ENCODE measurements around the gene ARNT2. TPM values are rescaled to one million over a fixed set of nuclear protein-coding genes. Genes with fewer than 3 reads are reported as not detected.

The ARNT2 gene
- total RNA-seq, 1 donor from 2014 or later, result 72.4 TPM

DNA sequence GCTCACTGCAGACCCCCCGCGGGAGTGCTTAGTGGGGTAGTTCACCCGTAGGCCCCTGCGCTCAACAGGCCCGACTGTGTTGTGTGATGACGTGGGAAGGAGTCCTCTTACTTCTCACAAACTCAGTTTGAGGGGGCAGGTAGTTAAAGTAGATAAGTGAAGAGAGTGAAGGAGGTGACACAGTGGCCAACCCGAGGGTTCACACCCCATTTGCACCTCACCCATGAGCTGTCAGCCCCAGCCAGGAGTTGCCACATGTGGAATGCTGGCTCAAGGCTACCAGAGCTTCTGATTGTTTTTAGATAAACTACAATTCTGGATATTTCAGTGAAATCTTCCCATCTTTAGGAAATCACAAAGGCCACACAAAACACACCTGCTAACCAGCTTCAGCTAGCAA is 226.8 kb downstream of the ARNT2 start:
- Mint-ChIP-seq H3K27ac (ENCODE audit: unreplicated experiment) (no peak overlapping the region), H3K4me1 (ENCODE audit: unreplicated experiment) (peaks cover 4% of the 10 kb centered on the region), H3K4me3 (ENCODE audit: unreplicated experiment) (no peak overlapping the region), H3K9me3 (ENCODE audit: unreplicated experiment) (no peaks in the 10 kb centered on the region), H3K27me3 (ENCODE audit: unreplicated experiment) (peaks cover 4% of the 10 kb centered on the region), H3K36me3 (ENCODE audit: unreplicated experiment) (no peaks in the 10 kb centered on the region)
- DNase-seq (ENCODE audit: extremely low spot score, unreplicated experiment), result no peak
- TF ChIP-seq, protein P1, sequence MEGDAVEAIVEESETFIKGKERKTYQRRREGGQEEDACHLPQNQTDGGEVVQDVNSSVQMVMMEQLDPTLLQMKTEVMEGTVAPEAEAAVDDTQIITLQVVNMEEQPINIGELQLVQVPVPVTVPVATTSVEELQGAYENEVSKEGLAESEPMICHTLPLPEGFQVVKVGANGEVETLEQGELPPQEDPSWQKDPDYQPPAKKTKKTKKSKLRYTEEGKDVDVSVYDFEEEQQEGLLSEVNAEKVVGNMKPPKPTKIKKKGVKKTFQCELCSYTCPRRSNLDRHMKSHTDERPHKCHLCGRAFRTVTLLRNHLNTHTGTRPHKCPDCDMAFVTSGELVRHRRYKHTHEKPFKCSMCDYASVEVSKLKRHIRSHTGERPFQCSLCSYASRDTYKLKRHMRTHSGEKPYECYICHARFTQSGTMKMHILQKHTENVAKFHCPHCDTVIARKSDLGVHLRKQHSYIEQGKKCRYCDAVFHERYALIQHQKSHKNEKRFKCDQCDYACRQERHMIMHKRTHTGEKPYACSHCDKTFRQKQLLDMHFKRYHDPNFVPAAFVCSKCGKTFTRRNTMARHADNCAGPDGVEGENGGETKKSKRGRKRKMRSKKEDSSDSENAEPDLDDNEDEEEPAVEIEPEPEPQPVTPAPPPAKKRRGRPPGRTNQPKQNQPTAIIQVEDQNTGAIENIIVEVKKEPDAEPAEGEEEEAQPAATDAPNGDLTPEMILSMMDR (IDR thresholded peaks at IDR 0.05), result no peak

DNA sequence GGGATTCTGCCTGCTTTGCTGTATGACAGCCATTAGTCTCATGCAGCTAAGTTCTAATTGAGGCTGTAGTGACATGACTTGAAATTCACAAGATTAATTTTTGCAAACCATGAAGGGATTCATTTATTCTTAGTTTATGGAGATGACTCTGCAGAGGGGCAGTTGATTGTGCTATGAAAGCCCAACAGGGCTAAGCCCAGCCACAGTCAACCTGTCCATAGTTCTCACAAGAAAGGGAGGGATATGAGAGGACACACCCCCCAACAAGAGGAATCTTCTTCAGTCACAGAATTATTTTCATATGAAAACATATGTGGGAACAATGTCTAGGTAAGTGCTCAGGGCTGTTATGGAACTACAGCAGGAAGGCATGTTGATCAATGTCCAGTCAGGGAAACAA is 229.0 kb downstream of the ARNT2 start:
- Mint-ChIP-seq H3K4me1 (ENCODE audit: unreplicated experiment) (peaks cover 4% of the 10 kb centered on the region), H3K27ac (ENCODE audit: unreplicated experiment) (no peak overlapping the region), H3K36me3 (ENCODE audit: unreplicated experiment) (no peaks in the 10 kb centered on the region), H3K4me3 (ENCODE audit: unreplicated experiment) (no peak overlapping the region), H3K27me3 (ENCODE audit: unreplicated experiment) (peaks cover 2% of the 10 kb centered on the region), H3K9me3 (ENCODE audit: unreplicated experiment) (no peaks in the 10 kb centered on the region)
- TF ChIP-seq, protein P1 (IDR thresholded peaks at IDR 0.05), result no peak
- no peak for DNase-seq (ENCODE audit: extremely low spot score, unreplicated experiment)

DNA sequence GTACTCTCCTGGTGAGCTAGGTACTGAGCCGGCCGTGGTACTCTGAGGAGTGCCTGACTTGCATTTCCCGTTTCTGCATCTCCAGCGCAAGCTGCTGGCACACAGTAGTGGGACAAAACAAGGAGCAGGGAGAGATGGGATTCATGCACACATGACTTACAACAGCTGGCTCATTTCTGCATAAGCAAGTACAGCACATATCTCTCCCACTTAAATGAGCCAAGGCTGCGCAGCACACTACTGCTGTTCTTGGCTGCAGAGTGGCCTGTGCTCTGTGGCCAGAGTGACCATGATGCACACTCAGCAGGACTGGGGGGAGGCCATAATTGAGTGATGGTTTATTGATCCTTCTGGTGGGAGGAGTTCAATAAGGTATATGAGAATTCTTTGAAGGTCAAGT is 231.8 kb downstream of the ARNT2 start:
- H3K27ac Mint-ChIP-seq (ENCODE audit: unreplicated experiment), result no peak overlapping the region
- DNase-seq (ENCODE audit: extremely low spot score, unreplicated experiment), result peak; percentile 67
- H3K4me1 Mint-ChIP-seq (ENCODE audit: unreplicated experiment), result peaks cover 4% of the 10 kb centered on the region
- H3K36me3 Mint-ChIP-seq (ENCODE audit: unreplicated experiment), result peaks cover 3% of the 10 kb centered on the region
- H3K4me3 Mint-ChIP-seq (ENCODE audit: unreplicated experiment), result no peak overlapping the region
- peaks cover 5% of the 10 kb centered on the region for H3K9me3 Mint-ChIP-seq (ENCODE audit: unreplicated experiment)
- TF ChIP-seq, protein P1 (IDR thresholded peaks at IDR 0.05), result no peak
- peaks cover 2% of the 10 kb centered on the region for H3K27me3 Mint-ChIP-seq (ENCODE audit: unreplicated experiment)

DNA sequence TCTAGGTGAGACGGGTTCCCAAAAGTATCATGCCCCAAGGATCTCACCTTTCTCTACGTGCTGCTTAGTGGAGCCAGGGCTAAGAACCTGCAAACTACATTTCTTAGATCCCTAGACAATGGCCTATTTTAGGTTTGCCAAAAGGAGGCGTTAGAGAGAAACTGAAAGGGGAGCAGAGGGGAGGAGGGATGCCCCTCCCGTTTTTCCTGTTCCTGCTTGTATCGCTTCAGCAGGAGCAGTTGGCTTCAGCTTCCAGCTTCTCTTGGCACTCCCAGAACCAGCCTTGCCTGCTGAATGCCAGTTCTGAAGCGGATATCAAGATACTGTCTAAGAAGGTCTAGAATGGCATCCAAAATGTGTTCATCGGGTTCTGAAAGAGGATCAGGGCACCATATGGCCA is 232.5 kb downstream of the ARNT2 start:
- peak; percentile 34 for DNase-seq (ENCODE audit: extremely low spot score, unreplicated experiment)
- no peak overlapping the region for H3K4me3 Mint-ChIP-seq (ENCODE audit: unreplicated experiment)
- H3K27me3 Mint-ChIP-seq (ENCODE audit: unreplicated experiment), result peaks cover 2% of the 10 kb centered on the region
- H3K9me3 Mint-ChIP-seq (ENCODE audit: unreplicated experiment), result peaks cover 8% of the 10 kb centered on the region
- TF ChIP-seq, protein P1 (IDR thresholded peaks at IDR 0.05), result no peak
- no peak overlapping the region for H3K27ac Mint-ChIP-seq (ENCODE audit: unreplicated experiment)
- peaks cover 3% of the 10 kb centered on the region for H3K36me3 Mint-ChIP-seq (ENCODE audit: unreplicated experiment)
- H3K4me1 Mint-ChIP-seq (ENCODE audit: unreplicated experiment), result peaks cover 4% of the 10 kb centered on the region

DNA sequence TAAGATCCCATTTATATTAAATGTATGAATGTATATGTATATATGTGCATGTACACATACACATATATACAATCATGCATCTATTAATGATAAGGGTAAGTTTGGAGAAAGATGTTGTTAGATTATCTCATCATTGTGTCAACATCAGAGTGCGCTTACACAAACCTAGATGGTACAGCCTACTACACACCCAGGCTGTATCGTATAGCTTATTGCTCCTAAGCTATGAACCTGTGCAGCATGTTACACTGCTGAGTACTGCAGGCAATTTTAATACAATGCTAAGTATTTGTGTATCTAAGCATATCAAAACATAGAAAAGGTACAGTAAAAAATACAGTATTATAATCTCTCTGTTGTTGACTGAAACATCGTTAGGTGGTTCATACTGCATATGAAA is 233.6 kb downstream of the ARNT2 start:
- no peak overlapping the region for H3K27ac Mint-ChIP-seq (ENCODE audit: unreplicated experiment)
- H3K27me3 Mint-ChIP-seq (ENCODE audit: unreplicated experiment), result peaks cover 2% of the 10 kb centered on the region
- H3K4me3 Mint-ChIP-seq (ENCODE audit: unreplicated experiment), result no peak overlapping the region
- TF ChIP-seq, protein P1 (IDR thresholded peaks at IDR 0.05), result no peak
- DNase-seq (ENCODE audit: extremely low spot score, unreplicated experiment), result no peak
- H3K4me1 Mint-ChIP-seq (ENCODE audit: unreplicated experiment), result peaks cover 4% of the 10 kb centered on the region
- peaks cover 3% of the 10 kb centered on the region for H3K36me3 Mint-ChIP-seq (ENCODE audit: unreplicated experiment)
- H3K9me3 Mint-ChIP-seq (ENCODE audit: unreplicated experiment), result peaks cover 8% of the 10 kb centered on the region
